HepG2 (cell line): ENCODE measurements around the gene HCAR1. TPM values are rescaled to one million over a fixed set of nuclear protein-coding genes. Genes with fewer than 3 reads are reported as not detected.

Experiments
- BRD4 ChIP-seq: sonication (generic); formaldehyde crosslinking; IDR thresholded peaks from 2 replicates; pipeline ENCODE4 v1.4.0; 2020; ENCODE audit warnings: missing genetic modification reagents
- FOSL1 ChIP-seq: sonication (generic); formaldehyde crosslinking; IDR thresholded peaks from 2 replicates; pipeline ENCODE4 v1.9.0; 2021; ENCODE audit warnings: missing genetic modification reagents, borderline replicate concordance
- KAT7 ChIP-seq: IDR thresholded peaks from 2 replicates; pipeline ENCODE4 v1.6.1; 2018; ENCODE audit warnings: borderline replicate concordance, missing compliant biosample characterization
- MAFF ChIP-seq: IDR thresholded peaks from 2 replicates; pipeline ENCODE4 v1.6.1; 2011; ENCODE audit warnings: low read depth, low read length, improper control_type of control experiment
- MATR3 ChIP-seq: sonication (generic); formaldehyde crosslinking; IDR thresholded peaks from 2 replicates; pipeline ENCODE4 v1.4.0; 2020; ENCODE audit warnings: missing genetic modification reagents
- NFKB2 ChIP-seq: sonication (generic); formaldehyde crosslinking; IDR thresholded peaks from 2 replicates; pipeline ENCODE4 v1.4.0; 2020; ENCODE audit warnings: missing genetic modification reagents, borderline replicate concordance
- RCOR2 ChIP-seq: IDR thresholded peaks from 2 replicates; pipeline ENCODE4 v1.6.1; 2016; ENCODE audit warnings: missing biosample characterization, missing genetic modification reagents
- SALL1 ChIP-seq: sonication (generic); formaldehyde crosslinking; IDR thresholded peaks from 2 replicates; pipeline ENCODE4 v1.8.0; 2022; ENCODE audit warnings: mild to moderate bottlenecking, missing genetic modification reagents
- ZBTB8A ChIP-seq: sonication (generic); formaldehyde crosslinking; IDR thresholded peaks from 2 replicates; pipeline ENCODE4 v1.4.0; 2020; ENCODE audit warnings: mild to moderate bottlenecking, low read depth, missing genetic modification reagents, borderline replicate concordance
- ZMYM3 ChIP-seq: sonication (generic); formaldehyde crosslinking; IDR thresholded peaks from 2 replicates; pipeline ENCODE4 v1.5.1; 2020; ENCODE audit warnings: mild to moderate bottlenecking, missing genetic modification reagents
- ZNF136 ChIP-seq: sonication (generic); formaldehyde crosslinking; IDR thresholded peaks from 2 replicates; pipeline ENCODE4 v1.8.1; 2022; ENCODE audit warnings: low read depth, mild to moderate bottlenecking, moderate library complexity, missing genetic modification reagents
- ZNF20 ChIP-seq: sonication (generic); formaldehyde crosslinking; IDR thresholded peaks from 2 replicates; pipeline ENCODE4 v1.4.0; 2020; ENCODE audit warnings: mild to moderate bottlenecking, moderate library complexity, missing genetic modification reagents
- ZNF207 ChIP-seq: fragments of 450-650 bp; IDR thresholded peaks from 2 replicates; pipeline ENCODE4 v1.6.1; 2016; ENCODE audit warnings: antibody characterized with exemption, borderline replicate concordance
- ZNF337 ChIP-seq: sonication (generic); formaldehyde crosslinking; IDR thresholded peaks from 2 replicates; pipeline ENCODE4 v1.5.1; 2020; ENCODE audit warnings: missing genetic modification reagents, low read depth, mild to moderate bottlenecking, borderline replicate concordance
- ZNF670 ChIP-seq: sonication (generic); formaldehyde crosslinking; IDR thresholded peaks from 2 replicates; pipeline ENCODE4 v1.8.0; 2022; ENCODE audit warnings: mild to moderate bottlenecking, missing genetic modification reagents, borderline replicate concordance
- ZNF768 ChIP-seq: sonication (generic); formaldehyde crosslinking; IDR thresholded peaks from 2 replicates; pipeline ENCODE4 v1.4.0; 2020; ENCODE audit warnings: missing genetic modification reagents
- ZNF776 ChIP-seq: sonication (generic); formaldehyde crosslinking; IDR thresholded peaks from 2 replicates; pipeline ENCODE4 v1.4.0; 2020; ENCODE audit warnings: mild to moderate bottlenecking, missing genetic modification reagents
- ZSCAN30 ChIP-seq: sonication (generic); formaldehyde crosslinking; IDR thresholded peaks from 2 replicates; pipeline ENCODE4 v1.5.0; 2020; ENCODE audit warnings: mild to moderate bottlenecking, missing genetic modification reagents
- polyA plus RNA-seq, 8 experiments: library from polyadenylated mRNA; depleted of rRNA in 3 of 8; stranded (reverse) in 7 of 8; unstranded in 1 of 8; fragments of >200 nt; fragmentation: Illumina TruSeq in 4 of 8; extraction: Trizol in 4 of 8; gene quantifications; 2 replicates each; pipeline versions ENCODE4 v1.2.1 to v1.2.3, GENCODE V29; 2011 to 2016; ENCODE audit warnings: low read depth in 4 of 8, missing spikeins in 1 of 8, mixed read lengths in 1 of 8; ENCODE audit not compliant: insufficient read depth in 1 of 8
- total RNA-seq, 5 experiments: library from RNA; depleted of rRNA; stranded (reverse); fragments of >200 nt; fragmentation: Illumina TruSeq; extraction: Trizol; gene quantifications; 2 replicates each; pipeline ENCODE4 v1.2.3, GENCODE V29; 2016; ENCODE audit warnings: low read depth in 1 of 5
- TF ChIP-seq, protein P1 (sequence below): sonication (generic); formaldehyde crosslinking; IDR thresholded peaks from 2 replicates; pipeline ENCODE4 v1.4.0; 2020; ENCODE audit warnings: missing genetic modification reagents
- TF ChIP-seq, protein P2 (sequence below): sonication (generic); formaldehyde crosslinking; IDR thresholded peaks from 2 replicates; pipeline ENCODE4 v1.4.0; 2020; ENCODE audit warnings: mild to moderate bottlenecking, low read depth, missing genetic modification reagents
- TF ChIP-seq, protein P3 (sequence below): sonication (generic); formaldehyde crosslinking; IDR thresholded peaks from 2 replicates; pipeline ENCODE4 v1.4.0; 2020; ENCODE audit warnings: mild to moderate bottlenecking, missing genetic modification reagents
- TF ChIP-seq, protein P4 (sequence below): sonication (generic); formaldehyde crosslinking; IDR thresholded peaks from 2 replicates; pipeline ENCODE4 v1.8.1; 2023; ENCODE audit warnings: mild to moderate bottlenecking, moderate library complexity, missing genetic modification reagents
- TF ChIP-seq, protein P5 (sequence below): sonication (generic); formaldehyde crosslinking; IDR thresholded peaks from 2 replicates; pipeline ENCODE4 v1.5.1; 2020; ENCODE audit warnings: missing genetic modification reagents, mild to moderate bottlenecking, borderline replicate concordance
- TF ChIP-seq, protein P6 (sequence below): IDR thresholded peaks from 2 replicates; pipeline ENCODE4 v1.6.1; 2018; ENCODE audit warnings: missing genetic modification reagents, mild to moderate bottlenecking, missing compliant biosample characterization

Gene HCAR1
- total and polyA plus RNA-seq, 2 of the 13 experiments (the other 11 are each of a cell fraction or from before 2014, with no cell fraction given) = 0.53 to 4.4 TPM

DNA sequence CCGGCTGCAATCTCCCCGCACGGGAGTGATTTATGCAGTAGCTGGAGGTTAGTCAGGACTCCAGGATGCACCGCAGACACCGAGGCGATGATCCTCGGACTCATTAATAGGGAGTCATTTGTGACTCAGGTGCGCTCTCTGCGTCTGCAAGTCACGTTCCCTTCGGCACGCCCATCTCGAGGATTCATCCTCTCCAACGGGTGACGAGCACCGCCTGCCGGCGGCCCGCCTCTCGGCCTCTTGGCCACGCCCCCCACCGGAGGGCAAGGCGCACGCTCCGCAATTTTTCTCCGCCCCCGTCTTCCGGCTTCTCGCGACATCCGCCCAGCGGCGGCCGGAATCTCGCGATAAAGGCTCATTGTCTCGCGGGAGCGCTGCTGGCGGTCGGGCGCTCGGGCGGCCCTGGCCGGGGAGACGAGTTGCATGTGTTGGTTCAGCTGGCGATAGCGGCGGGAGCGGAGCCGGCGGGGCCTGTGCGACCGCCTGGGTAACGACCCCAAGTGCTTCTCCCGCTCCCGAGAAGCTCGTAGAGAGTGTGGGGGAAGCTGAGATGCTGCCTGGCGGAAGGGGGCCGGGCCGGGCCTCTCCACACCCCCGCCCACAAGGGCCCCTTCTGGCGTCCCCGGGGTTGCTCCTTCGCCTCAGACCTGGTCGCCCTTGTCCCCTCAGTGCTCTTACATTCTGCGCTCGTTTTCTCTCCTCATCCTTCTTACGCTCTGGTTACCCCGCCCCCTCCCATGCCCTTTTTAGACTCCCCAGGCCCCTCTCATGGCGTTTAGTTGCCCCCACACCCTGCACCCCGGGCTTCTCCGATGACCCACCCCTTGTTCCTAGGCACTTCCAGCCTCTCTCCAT lies 22.0 kb upstream of the HCAR1 start, which contains the start of gene DENR (continued):
- TF ChIP-seq KAT7 (CRISPR knock-in tag) = peak; percentile 95
- TF ChIP-seq ZNF207 = no peak
- TF ChIP-seq, protein P1, sequence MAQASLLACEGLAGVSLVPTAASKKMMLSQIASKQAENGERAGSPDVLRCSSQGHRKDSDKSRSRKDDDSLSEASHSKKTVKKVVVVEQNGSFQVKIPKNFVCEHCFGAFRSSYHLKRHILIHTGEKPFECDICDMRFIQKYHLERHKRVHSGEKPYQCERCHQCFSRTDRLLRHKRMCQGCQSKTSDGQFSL = no peak
- TF ChIP-seq, protein P2, sequence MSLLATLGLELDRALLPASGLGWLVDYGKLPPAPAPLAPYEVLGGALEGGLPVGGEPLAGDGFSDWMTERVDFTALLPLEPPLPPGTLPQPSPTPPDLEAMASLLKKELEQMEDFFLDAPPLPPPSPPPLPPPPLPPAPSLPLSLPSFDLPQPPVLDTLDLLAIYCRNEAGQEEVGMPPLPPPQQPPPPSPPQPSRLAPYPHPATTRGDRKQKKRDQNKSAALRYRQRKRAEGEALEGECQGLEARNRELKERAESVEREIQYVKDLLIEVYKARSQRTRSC = no peak
- TF ChIP-seq ZNF768 (CRISPR knock-in tag) = peak; percentile 68
- TF ChIP-seq, protein P3, sequence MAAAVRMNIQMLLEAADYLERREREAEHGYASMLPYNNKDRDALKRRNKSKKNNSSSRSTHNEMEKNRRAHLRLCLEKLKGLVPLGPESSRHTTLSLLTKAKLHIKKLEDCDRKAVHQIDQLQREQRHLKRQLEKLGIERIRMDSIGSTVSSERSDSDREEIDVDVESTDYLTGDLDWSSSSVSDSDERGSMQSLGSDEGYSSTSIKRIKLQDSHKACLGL (CRISPR knock-in tag) = peak; percentile 80; the same call in 1 of the 2 replicates
- TF ChIP-seq NFKB2 (CRISPR knock-in tag) = peak; percentile 84; the same call in 1 of the 2 replicates
- TF ChIP-seq ZNF670 (CRISPR knock-in tag) = 0 out of 2 replicates have a peak, but pooled peaks have one; percentile 33
- TF ChIP-seq BRD4 (CRISPR knock-in tag) = peak; percentile 69; the same call in 1 of the 2 replicates
- TF ChIP-seq MAFF = peak; percentile 19; the same call in 1 of the 2 replicates
- peak; percentile 42 for TF ChIP-seq ZNF776 (CRISPR knock-in tag)
- TF ChIP-seq, protein P4, sequence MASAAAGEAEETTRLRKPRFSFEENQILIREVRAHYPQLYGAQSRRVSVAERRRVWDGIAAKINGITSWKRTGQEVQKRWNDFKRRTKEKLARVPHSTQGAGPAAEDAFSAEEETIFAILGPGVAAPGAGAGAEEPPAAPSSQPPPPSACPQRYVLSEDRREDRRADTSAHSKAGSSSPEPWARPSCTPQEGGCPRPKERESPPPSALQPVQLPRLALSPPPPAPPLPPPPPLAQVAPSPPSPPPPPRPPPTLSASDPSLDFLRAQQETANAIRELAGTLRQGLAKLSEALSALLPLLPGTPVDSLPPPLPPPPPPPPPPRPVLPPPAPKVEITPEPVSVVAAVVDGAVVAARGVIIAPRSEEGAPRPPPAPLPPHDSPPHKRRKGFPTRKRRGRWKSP (CRISPR knock-in tag) = peak; percentile 89
- TF ChIP-seq ZBTB8A (CRISPR knock-in tag) = no peak
- peak; percentile 60; the same call in 1 of the 2 replicates for TF ChIP-seq ZMYM3 (CRISPR knock-in tag)
- no peak for TF ChIP-seq ZSCAN30 (CRISPR knock-in tag)
- TF ChIP-seq, protein P5, sequence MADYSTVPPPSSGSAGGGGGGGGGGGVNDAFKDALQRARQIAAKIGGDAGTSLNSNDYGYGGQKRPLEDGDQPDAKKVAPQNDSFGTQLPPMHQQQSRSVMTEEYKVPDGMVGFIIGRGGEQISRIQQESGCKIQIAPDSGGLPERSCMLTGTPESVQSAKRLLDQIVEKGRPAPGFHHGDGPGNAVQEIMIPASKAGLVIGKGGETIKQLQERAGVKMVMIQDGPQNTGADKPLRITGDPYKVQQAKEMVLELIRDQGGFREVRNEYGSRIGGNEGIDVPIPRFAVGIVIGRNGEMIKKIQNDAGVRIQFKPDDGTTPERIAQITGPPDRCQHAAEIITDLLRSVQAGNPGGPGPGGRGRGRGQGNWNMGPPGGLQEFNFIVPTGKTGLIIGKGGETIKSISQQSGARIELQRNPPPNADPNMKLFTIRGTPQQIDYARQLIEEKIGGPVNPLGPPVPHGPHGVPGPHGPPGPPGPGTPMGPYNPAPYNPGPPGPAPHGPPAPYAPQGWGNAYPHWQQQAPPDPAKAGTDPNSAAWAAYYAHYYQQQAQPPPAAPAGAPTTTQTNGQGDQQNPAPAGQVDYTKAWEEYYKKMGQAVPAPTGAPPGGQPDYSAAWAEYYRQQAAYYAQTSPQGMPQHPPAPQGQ (CRISPR knock-in tag) = no peak
- peak; percentile 38; the same call in 1 of the 2 replicates for TF ChIP-seq ZNF337 (CRISPR knock-in tag)
- no peak for TF ChIP-seq MATR3 (CRISPR knock-in tag)
- TF ChIP-seq, protein P6, sequence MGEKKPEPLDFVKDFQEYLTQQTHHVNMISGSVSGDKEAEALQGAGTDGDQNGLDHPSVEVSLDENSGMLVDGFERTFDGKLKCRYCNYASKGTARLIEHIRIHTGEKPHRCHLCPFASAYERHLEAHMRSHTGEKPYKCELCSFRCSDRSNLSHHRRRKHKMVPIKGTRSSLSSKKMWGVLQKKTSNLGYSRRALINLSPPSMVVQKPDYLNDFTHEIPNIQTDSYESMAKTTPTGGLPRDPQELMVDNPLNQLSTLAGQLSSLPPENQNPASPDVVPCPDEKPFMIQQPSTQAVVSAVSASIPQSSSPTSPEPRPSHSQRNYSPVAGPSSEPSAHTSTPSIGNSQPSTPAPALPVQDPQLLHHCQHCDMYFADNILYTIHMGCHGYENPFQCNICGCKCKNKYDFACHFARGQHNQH (CRISPR knock-in tag) = peak; percentile 92
- TF ChIP-seq ZNF20 = no peak; the same call in 1 of the 2 replicates
- peak; percentile 78 for TF ChIP-seq RCOR2 (CRISPR knock-in tag)
- peak; percentile 76; the same call in 1 of the 2 replicates for TF ChIP-seq ZNF136
- TF ChIP-seq SALL1 (CRISPR knock-in tag) = peak; percentile 88
- no peak for TF ChIP-seq FOSL1 (CRISPR knock-in tag)
